K562 (cell line): ENCODE results near the gene ADAM33. TPM values are rescaled to one million over a fixed set of nuclear protein-coding genes. Genes with fewer than 3 reads are reported as not detected.

Experiments
- ATAC-seq: fragments of 200-7000 bp; cut with Tn5 transposase; 3 replicates; pipeline ENCODE4 v1.9.1; 2020; ENCODE audit warnings: moderate library complexity
- BruUV-seq: library from RNA; stranded (reverse); fragments of 400-500 nt; replicated peaks from 2 replicates; lab custom pipeline; 2021; lab: Mats Ljungman, UMichigan
- CTCF ChIA-PET: fragments of 300-600 bp; formaldehyde crosslinking; extraction: SDS; loops from one replicate; lab custom pipeline; 2021; ENCODE audit warnings: low intra/inter-chr PET ratio; lab: Yijun Ruan, JAX
- POLR2A ChIA-PET: fragments of 300-600, 350-650 bp; sonication (Branson Sonifier 250); formaldehyde crosslinking; extraction: SDS; loops from one replicate; lab custom pipeline; 2021; ENCODE audit warnings: antibody characterized with exemption, inconsistent platforms; lab: Yijun Ruan, JAX
- DNase-seq, 4 experiments: peaks; one replicate each; pipeline versions ENCODE4 v3.0.0 to v3.0.0-alpha.2; 2011 to 2018; ENCODE audit warnings: low spot score in 3 of 4, mixed read lengths in 3 of 4; ENCODE audit errors: extremely low read depth in 1 of 4
- FAIRE-seq: peaks from 2 replicates; lab custom pipeline; 2011; peaks lifted over from hg19 to GRCh38; lab: Jason Lieb, UNC
- H2AFZ ChIP-seq: 2 replicates; pipeline ENCODE4 v1.6.0; 2011; ENCODE audit warnings: low read depth, low read length, control low read depth, inconsistent platforms
- H3K27ac ChIP-seq: fragments of 200-600 bp; 3 replicates; pipeline ENCODE4 v1.8.0; 2011; ENCODE audit warnings: low read depth, mild to moderate bottlenecking, control low read depth, inconsistent platforms, low read length, moderate library complexity, mixed read lengths; ENCODE audit errors: extremely low read depth
- H3K27me3 ChIP-seq, 2 experiments: fragments of 300-600 bp in 1 of 2; 2 replicates in 1 of 2; 3 replicates in 1 of 2; pipeline versions ENCODE4 v1.6.0 to v1.8.0; 2011; ENCODE audit warnings: inconsistent platforms in 2 of 2, low read length in 2 of 2, mild to moderate bottlenecking in 1 of 2, mixed read lengths in 1 of 2, moderate library complexity in 1 of 2; ENCODE audit not compliant: control insufficient read depth in 2 of 2, insufficient read depth in 2 of 2
- H3K36me3 ChIP-seq: fragments of 300-600 bp; 3 replicates; pipeline ENCODE4 v1.8.0; 2011; ENCODE audit warnings: mild to moderate bottlenecking, low read length, inconsistent platforms; ENCODE audit not compliant: control insufficient read depth, insufficient read depth
- H3K4me1 ChIP-seq, 2 experiments: fragments of 200-600 bp in 1 of 2; replicated peaks in 1 of 2; 2 replicates in 1 of 2; 3 replicates in 1 of 2; pipeline versions ENCODE4 v1.5.1 to v1.8.0; 2011; ENCODE audit warnings: inconsistent platforms in 2 of 2, low read length in 2 of 2, mild to moderate bottlenecking in 1 of 2, mixed read lengths in 1 of 2, moderate library complexity in 1 of 2; ENCODE audit not compliant: control insufficient read depth in 2 of 2, insufficient read depth in 2 of 2
- H3K4me2 ChIP-seq: 2 replicates; pipeline ENCODE4 v1.6.1; 2011; ENCODE audit warnings: low read length, control low read depth, inconsistent platforms, mixed read lengths; ENCODE audit not compliant: insufficient read depth
- H3K4me3 ChIP-seq: fragments of 200-600 bp; sonication (generic), shearing (Covaris generic); 2 replicates; pipeline ENCODE4 v1.5.1; 2016; ENCODE audit warnings: control low read depth, inconsistent platforms
- H3K79me2 ChIP-seq: fragments of 200-600 bp; 3 replicates; pipeline ENCODE4 v1.8.0; 2011; ENCODE audit warnings: low read length, inconsistent platforms; ENCODE audit not compliant: control insufficient read depth, insufficient read depth
- H3K9ac ChIP-seq, 2 experiments: 2 replicates each; pipeline versions ENCODE4 v1.6.0 to v1.6.1; 2011; ENCODE audit warnings: low read depth in 2 of 2, low read length in 2 of 2, control low read depth in 1 of 2, inconsistent platforms in 1 of 2, mild to moderate bottlenecking in 1 of 2, mixed read lengths in 1 of 2; ENCODE audit not compliant: insufficient read depth in 1 of 2
- H3K9me1 ChIP-seq: one replicate; pipeline ENCODE4 v1.6.0; 2011; ENCODE audit warnings: inconsistent platforms, mild to moderate bottlenecking, low read length, moderate library complexity; ENCODE audit not compliant: control insufficient read depth, insufficient read depth
- H3K9me3 ChIP-seq: replicated peaks from 2 replicates; pipeline ENCODE4 v1.5.1; 2011; ENCODE audit warnings: low read depth, low read length, inconsistent platforms; ENCODE audit not compliant: control insufficient read depth, insufficient read depth
- H4K20me1 ChIP-seq: replicated peaks from 2 replicates; pipeline ENCODE4 v1.6.1; 2011; ENCODE audit warnings: low read length, inconsistent platforms, mixed read lengths; ENCODE audit not compliant: control insufficient read depth, insufficient read depth
- CXXC5 ChIP-seq: fragments of 250-450 bp; sonication (Bioruptor Pico); IDR thresholded peaks from 2 replicates; pipeline ENCODE4 v1.8.0; 2022; ENCODE audit warnings: inconsistent platforms, mild to moderate bottlenecking, moderate library complexity
- E2F6 ChIP-seq, 2 experiments: IDR thresholded peaks; 2 replicates each; pipeline ENCODE4 v1.6.1; 2011; ENCODE audit warnings: borderline replicate concordance in 1 of 2, control low read depth in 1 of 2, low read depth in 1 of 2, low read length in 1 of 2, mild to moderate bottlenecking in 1 of 2, mixed read lengths in 1 of 2, moderate library complexity in 1 of 2; ENCODE audit not compliant: insufficient read depth in 1 of 2, insufficient read length in 1 of 2, poor library complexity in 1 of 2, severe bottlenecking in 1 of 2; ENCODE audit errors: extremely low read depth in 1 of 2
- RBM25 ChIP-seq: fragments of 200-400 bp; formaldehyde crosslinking; IDR thresholded peaks from 2 replicates; pipeline ENCODE4 v1.6.1; 2018; ENCODE audit warnings: low read length, low read depth, moderate library complexity; ENCODE audit not compliant: severe bottlenecking
- ZBTB33 ChIP-seq: sonication (generic); formaldehyde crosslinking; IDR thresholded peaks from 2 replicates; pipeline ENCODE4 v1.8.1; 2023; ENCODE audit warnings: mild to moderate bottlenecking, missing genetic modification reagents
- WGBS: fragments of 100-300 bp; shearing (Covaris generic); methylation state at CpG from one replicate; pipeline ENCODE4 v1.1.6; 2016; ENCODE audit warnings: low coverage, mixed read lengths; ENCODE audit not compliant: insufficient coverage; ENCODE audit errors: missing lambda C conversion rate; 5-methylcytosine and 5-hydroxymethylcytosine counted together
- in situ Hi-C: fragments of 300-500 bp; cut with MboI; formaldehyde crosslinking; loops from 4 replicates; pipeline ENCODE4 v1.15.0; 2018; ENCODE audit warnings: inconsistent platforms, mixed read lengths
- intact Hi-C: fragments of 100-400 bp; cut with micrococcal nuclease; formaldehyde crosslinking; loops from 2 replicates; pipeline ENCODE4 v1.14.2; 2022
- polyA plus RNA-seq, 8 experiments: library from polyadenylated mRNA; depleted of rRNA in 4 of 8; stranded (reverse) in 5 of 8; unstranded in 3 of 8; fragments of >200 nt; fragmentation: Nextera tagmentation in 2 of 8; fragmentation: Illumina TruSeq in 1 of 8; extraction: Ambion mirVana in 2 of 8; extraction: Trizol in 1 of 8; gene quantifications; 2 replicates each; pipeline versions ENCODE4 v1.2.1 to v1.2.3, GENCODE V29; 2011 to 2014; ENCODE audit warnings: inconsistent platforms in 1 of 8, missing spikeins in 1 of 8
- total RNA-seq, 7 experiments: library from RNA; depleted of rRNA in 6 of 7; stranded (reverse); fragments of >200 nt in 6 of 7; fragmentation: Illumina TruSeq in 2 of 7; extraction: Trizol in 2 of 7; gene quantifications; 2 replicates each; pipeline versions ENCODE4 v1.2.1 to v1.2.3, GENCODE V29; 2011 to 2021; ENCODE audit warnings: low replicate concordance in 1 of 7

Gene ADAM33
- total and polyA plus RNA-seq, 9 of the 15 experiments (the other 6 are each of a cell fraction or from before 2014, with no cell fraction given) = not detected

GRCh38 chr20:3673221-3674070, 8.4 kb downstream of the ADAM33 start:
- Histone ChIP-seq H3K9me3 (no peaks in the 10 kb centered on the region), H3K36me3 (no peaks in the 10 kb centered on the region), H4K20me1 (0 out of 2 replicates have a peak, but pooled peaks cover 6% of the 10 kb centered on the region), H3K9ac (no peak overlapping the region), H3K79me2 (no peaks in the 10 kb centered on the region), H3K4me1 (peaks cover 0 to 30% of the 10 kb centered on the region in 2 experiments; a peak in 2 of 5 replicates), H3K4me3 (no peak overlapping the region), H3K4me2 (no peak overlapping the region), H2AFZ (no peak overlapping the region), H3K27me3 (peaks cover 2 to 44% of the 10 kb centered on the region in 2 experiments; a peak in 3 of 5 replicates), H3K27ac (no peak overlapping the region), H3K9me1 (no peaks in the 10 kb centered on the region)
- POLR2A ChIA-PET = interaction anchor here (0.9 kb wide), 1 partner anchor 31 kb away, joined by 3 read pairs; no protein-coding TSS in a partner anchor
- peak in 2 of 4 experiments; percentile 61 to 64 for DNase-seq
- no peak for ATAC-seq
- intact Hi-C loops = loop anchor here (10.0 kb wide), 1 partner anchor 111 kb away; the partner anchor contains the start of genes CENPB and SPEF1
- BruUV-seq = no TSS peak
- FAIRE-seq = no peak
- WGBS = 30% methylated on average over 11 of the region's 90 CpGs
- in situ Hi-C loops = no loop called here
- CTCF ChIA-PET = no interaction called here
- TF ChIP-seq CXXC5 = no peak
- peak in 1 of 2 experiments; percentile 12 for TF ChIP-seq E2F6 (IDR thresholded peaks at IDR 0.05; ENCODE audit: borderline replicate concordance in 1 of 2, extremely low read depth in 1 of 2, insufficient read depth in 1 of 2, insufficient read length in 1 of 2, low read depth in 1 of 2, low read length in 1 of 2, poor library complexity in 1 of 2, severe bottlenecking in 1 of 2)
- TF ChIP-seq RBM25 = peak; percentile 13
- peak; percentile 24; the same call in 1 of the 2 replicates for TF ChIP-seq ZBTB33 (CRISPR knock-in tag)
